ENCODE measurements around the gene OPRPN.

OPRPN gene, protein sequence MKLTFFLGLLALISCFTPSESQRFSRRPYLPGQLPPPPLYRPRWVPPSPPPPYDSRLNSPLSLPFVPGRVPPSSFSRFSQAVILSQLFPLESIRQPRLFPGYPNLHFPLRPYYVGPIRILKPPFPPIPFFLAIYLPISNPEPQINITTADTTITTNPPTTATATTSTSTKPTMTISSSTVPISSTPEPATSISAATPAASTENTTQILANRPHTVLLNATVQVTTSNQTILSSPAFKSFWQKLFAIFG

DNA sequence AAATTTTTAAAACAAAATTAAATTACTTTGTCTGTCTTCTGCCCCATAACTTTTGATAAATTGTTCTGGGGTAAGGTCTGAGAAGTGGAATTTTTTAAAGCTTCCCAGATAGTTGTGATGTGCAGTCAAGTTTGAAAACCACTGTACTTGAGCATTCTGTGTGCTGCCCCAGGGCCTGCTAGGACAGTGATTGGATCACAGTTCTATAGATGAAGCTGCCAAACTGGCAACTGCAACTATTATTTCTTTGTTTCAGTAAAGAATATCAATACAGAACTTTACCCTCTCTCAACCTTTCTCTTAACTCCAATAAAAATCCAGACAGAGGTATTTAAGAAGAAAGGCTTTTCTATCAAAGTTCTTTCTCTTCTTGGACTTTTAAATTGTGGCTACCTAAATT, at the start of gene OPRPN:
Gene OPRPN, plus strand, starts transcription at position 361 of the 400 bp plus-strand sequence. CDS start 1,346 bp downstream, outside the sequence.
- no peak for FAIRE-seq

DNA sequence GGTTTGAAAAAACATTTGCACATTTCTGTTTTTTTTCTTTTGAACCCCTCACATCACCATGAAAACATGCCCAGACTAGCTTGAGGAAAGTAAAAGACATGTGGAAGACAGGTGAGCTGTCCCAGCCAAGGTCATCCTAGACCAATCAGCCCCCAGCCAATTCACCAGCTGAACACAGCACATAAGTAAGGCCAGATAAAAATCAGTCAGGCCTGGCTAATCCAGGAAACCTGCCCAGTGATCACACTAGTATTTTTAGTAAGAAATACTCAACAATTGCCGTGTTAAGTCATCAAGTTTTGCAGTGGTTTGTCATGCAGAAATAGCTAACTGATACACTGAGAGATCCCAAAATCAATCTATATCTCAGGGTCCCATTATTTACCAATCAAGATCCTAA, 41.6 kb upstream of the OPRPN start:
- FAIRE-seq = no peak

DNA sequence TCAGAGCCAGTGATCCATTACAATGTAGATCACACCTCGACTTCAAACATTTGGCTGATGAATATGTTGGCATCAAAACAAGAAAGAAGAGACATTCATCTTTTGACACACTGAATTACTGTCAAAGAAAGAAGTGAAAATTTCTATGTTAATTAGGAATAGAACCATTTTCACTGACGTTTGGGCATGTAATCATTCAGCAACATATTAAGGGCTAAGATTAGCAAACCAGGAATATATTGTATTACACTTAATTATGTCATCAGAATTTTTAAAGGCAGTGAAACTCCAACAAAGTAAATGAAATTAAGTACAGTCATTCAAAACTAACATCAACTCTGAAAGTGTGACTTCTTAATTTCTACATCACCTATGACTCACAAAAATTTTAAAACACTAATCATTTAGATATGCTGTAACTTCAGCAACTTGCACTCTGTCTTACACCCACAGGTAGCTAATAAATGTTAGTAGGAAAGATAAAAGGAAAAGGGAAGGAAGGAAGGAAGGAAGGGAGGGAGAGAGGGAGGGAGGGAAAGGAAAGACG, 38.6 kb upstream of the OPRPN start:
- FAIRE-seq = no peak

DNA sequence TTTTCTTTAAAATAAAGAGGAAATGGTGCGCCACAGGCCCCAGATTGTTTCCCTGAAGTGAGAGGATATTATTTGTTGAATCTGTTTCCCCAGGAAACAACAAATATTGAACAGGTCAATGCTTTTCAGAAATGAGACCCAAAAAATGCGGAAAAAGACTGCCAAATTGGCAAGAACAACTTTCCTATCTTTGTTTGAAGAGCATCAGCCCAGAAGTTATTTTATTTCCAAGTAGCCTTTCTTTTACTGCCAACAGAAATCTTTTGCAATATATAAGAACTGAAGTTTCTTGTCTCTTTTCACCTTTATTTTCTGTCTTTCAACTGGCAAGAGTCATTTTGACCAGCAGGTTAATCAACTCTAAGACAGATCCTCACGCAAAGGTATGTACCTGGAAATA, 37.3 kb upstream of the OPRPN start, which contains the start of gene SMR3A:
Gene SMR3A, plus strand, starts transcription at position 301 of the 400 bp plus-strand sequence. CDS start 1,356 bp downstream, outside the sequence.
- no peak for FAIRE-seq

DNA sequence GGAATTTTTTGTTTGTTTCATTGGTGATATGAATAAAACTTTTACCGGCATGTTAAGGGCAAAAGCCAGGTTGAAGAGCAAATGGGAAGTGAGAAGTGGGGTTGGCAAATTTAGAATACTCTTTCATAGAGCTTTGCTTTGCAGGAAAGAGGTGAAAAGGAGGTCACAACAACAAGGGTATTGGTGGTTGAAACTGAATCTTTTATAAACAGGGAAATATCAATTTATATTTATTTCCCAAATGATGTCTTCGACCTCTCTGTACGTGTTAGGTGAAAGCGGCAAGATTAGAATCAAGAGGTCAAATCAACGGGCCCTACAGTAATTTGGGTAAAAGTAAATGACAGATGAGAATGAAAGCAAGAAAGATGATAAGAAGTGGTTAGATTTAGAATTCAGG, 33.7 kb upstream of the OPRPN start:
- no peak for FAIRE-seq

DNA sequence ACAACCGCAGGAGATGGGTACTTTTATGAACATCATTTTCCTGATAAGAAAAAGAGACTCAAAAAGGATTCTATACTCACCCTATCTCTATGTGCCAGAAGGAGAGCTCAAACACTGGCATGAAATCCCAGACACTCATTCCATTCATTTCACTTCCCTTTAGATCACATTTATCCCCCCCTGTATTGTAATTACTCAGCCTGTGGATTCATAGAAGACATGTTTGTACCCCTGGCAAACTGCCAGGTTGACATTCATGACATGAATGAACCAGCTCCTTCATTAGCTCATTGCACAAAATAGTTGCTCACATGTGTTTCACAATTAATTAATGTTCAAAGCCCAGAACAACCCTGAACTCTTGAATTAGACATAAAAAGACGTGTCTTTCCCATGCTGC, 32.3 kb upstream of the OPRPN start:
- FAIRE-seq = no peak

DNA sequence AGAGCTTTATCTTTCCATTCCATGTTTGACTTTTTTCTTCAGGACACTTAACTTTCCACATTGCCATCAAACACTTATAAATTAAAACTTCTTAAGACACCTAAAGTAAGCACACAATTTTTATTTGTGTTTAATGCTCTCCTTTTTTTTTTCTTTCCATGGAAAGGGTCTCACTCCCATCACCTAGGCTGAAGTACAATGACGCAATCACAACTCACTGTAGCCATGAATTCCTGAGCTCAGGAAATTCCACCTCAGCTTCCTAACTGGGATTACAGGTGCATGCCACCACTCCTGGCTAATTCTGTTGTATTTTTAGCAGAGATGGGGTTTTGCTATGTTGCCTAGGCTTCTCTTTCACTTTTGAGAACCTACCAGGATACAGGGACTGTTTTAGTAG, 29.9 kb upstream of the OPRPN start:
- no peak for FAIRE-seq

DNA sequence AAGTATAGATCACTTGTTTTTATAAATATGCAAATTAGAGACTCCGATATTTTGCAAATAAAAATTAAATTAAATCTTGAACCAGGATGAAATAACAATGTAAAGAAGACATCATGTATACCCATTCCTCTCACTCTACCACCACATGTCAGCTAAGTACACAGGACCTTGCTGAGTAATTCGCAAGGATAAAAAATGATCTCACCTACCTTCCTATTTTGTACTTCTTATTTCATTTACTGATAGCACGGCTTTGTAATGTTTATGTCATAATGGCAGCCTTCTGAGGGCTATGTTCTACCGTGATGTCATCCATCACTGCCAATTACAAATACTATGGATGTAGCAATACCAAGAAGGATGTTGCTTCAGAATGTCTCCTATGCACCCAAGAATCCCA, 25.8 kb upstream of the OPRPN start:
- FAIRE-seq = no peak

DNA sequence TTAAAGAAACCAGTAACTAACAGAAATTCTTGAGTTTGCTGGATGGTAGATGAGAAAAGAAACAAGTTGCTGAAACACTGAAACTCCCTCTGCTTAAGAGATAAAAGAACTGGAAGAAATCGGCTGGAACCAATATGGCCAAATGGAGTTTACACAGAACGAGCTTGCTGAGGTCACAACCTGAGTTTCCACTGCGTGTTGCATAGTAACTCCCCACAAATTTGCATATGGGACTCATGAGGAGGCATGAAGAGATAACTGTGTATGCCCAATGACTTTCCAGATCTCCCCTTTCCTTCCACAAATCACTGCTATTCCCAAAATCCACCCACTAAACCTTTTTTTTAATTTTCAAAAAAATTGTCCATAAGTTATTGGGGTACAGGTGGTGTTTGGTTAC, 25.0 kb upstream of the OPRPN start:
- no peak for FAIRE-seq

DNA sequence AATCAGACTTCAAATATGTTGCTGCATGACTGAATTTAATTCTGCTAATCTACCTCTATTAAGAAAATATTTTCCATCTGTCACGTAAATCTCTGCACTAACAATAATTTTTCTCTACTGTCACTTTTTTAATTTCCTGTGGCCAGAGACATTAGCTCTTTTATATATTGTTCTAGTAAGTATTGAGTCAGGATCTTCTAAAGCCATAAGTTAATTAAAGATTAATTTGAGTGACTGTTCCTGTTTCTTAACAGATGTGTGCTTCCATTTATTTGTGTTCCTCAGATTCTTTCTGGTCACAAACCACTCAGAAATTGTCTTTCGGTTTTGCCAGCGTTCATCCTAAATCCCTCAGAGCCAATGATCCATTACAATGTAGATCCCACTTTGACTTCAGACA, 17.2 kb upstream of the OPRPN start:
- FAIRE-seq = no peak

DNA sequence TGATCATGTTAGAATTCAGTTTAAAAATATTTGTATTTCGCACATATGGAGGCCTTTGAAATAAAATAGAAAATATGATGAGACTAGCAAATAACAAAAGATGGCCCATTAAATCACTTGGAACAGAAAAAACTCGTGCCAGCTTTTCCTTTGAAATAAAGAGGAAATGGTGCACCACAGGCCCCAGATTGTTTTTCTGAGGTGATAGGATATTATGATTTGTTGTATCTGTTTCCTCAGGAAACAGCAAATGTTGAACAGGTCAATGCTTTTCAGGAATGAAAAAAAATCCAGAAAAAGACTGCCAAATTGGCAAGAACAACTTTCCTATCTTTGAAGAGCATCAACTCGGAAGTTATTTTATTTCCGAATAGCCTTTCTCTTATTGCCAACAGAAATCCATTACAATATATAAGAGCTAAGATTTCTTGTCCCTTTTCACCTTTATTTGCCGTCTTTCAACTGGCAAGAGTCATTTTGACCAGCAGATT, 15.0 kb upstream of the OPRPN start, which contains the start of gene SMR3B:
Gene SMR3B, plus strand, starts transcription at position 441 of the 491 bp plus-strand sequence. CDS start 1,380 bp downstream, outside the sequence.
- no peak for FAIRE-seq

DNA sequence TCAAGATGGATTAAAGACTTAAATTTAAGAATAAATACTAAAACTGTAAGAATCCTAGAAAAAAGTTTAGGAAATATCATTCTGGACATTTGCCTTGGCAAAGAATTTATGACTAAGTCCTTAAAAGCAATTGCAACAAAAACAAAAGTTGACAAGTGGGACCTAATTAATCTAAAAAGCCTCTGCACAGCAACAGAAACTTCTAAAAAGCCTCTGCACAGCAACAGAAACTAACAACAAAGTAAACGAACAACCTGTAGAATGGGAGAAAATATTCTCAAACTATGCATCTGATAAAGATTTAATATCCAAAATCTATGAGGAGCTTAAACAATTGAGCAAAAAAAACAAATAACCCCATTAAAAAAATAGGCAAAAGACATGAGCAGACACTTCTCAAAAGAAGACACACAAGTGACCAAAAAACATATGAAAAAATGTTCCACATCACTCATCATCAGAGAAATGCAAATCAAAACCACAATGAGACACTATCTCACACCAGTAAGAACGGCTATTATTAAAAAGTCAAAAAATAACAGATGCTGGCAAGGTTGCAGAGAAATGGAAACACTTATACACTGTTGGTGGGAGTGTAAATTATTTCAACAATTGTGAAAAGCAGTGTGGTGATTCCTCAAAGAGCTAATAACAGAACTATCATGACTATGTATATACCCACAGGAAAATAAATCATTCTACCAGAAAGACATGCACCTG, 5.5 kb upstream of the OPRPN start:
- no peak for FAIRE-seq

DNA sequence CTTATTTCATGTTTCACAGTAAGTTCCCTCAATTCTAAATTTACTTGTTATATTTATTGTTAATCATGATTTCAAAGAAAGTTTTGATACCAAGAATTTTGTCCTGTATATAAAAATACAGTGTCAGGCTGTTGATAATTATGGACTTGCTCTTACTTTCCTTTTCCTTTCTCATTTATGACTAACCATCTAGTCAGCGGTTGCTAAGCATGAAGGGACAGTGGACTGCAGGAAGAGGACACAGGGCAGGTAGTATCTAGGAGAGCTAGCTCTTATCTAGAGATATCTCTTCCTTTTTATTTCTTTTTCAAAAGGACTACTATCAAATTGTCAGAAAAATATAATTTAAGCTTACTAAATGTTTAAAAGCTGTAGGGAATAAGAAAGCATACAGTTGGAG, 1.6 kb downstream of the OPRPN start:
- peak; percentile 75 for FAIRE-seq

DNA sequence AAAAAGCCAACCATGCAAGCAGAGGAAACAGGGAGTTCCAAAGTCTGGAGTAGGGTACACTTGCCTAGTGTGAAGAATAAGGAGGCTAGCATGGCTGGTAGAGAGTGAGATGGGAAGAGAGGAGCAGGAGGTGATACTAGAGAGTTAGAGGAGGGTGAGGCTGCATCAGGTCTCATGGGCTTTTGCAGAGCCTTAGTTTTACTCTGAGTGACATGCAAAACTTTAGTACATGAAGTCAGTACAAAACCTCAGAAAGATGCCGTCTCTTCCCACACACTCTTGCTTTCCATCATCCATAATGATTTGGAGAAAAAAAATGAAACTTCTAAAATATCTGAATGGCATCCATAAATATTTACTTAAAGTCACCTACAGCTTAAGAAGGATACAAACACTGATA, 5.0 kb downstream of the OPRPN start:
- no peak for FAIRE-seq

DNA sequence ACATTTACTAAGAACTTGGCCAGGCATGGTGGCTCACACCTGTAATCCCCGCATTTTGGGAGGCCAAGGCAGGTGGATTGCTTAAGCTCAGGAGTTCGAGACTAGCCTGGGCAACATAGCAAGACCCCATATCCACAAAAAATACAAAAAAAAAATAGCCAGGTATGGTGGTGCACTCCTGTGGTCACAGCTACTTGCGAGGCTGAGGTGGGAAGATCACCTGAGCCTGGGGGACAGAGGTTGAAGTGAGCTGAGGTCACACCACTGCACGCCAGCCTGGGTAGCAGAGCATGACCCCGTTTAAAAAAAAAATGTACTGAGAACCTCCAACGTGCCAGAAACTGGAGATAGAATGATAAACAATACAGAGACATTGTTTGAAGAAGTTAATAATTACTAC, 8.0 kb downstream of the OPRPN start:
- no peak for FAIRE-seq

DNA sequence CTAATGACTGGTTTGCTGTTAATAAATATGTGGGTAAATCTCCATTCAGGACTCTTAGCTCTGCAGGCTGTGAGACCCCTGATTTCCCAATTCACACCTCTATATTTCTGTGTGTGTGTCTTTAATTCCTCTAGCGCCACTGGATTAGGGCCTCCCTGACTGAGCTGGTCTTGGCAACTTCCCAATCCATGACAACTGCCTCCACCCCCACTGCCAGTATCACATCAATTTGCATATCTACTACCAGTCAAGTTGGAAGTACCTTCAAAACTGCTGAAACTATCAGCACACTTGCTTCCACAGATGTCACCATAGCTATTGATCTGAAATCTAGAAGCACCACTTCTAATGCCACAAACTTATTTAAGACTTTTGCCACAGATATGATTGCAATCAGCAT, 27.6 kb downstream of the OPRPN start:
- no peak for FAIRE-seq

DNA sequence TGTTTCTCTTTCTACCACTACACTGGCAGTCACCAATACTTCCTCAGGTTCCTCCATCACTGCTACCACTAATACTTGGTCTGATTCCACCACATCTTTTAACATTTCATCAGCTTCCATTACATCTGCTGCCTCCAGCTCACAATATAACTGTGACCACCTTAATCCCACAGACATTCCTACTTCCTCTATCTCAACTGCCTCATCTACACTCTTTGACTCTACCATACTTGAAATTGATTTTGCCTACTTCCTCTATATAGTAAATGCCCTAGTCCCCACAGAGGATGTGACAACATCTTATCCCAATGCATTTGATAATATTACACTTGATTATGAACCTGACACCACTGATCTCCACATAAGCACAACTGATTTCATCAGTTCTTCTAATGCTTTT, 29.0 kb downstream of the OPRPN start:
- no peak for FAIRE-seq

DNA sequence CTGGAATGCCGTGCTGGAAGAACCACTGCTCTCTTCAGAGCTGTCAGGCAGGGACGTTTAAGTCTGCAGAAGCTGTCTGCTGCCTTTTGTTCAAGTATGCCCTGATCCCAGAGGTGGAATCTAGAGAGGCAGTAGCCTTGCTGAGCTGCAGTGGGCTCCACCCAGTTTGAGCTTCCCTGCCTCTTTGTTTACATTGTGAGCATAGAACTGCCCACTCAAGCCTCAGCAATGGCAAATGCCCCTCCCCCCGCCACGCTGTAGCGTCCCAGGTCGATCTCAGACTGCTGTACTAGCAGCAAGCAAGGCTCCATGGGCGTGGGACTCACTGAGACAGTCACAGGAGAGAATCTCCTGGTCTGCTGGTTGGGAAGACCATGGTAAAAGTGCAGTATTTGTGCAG, 39.5 kb downstream of the OPRPN start:
- FAIRE-seq = no peak

DNA sequence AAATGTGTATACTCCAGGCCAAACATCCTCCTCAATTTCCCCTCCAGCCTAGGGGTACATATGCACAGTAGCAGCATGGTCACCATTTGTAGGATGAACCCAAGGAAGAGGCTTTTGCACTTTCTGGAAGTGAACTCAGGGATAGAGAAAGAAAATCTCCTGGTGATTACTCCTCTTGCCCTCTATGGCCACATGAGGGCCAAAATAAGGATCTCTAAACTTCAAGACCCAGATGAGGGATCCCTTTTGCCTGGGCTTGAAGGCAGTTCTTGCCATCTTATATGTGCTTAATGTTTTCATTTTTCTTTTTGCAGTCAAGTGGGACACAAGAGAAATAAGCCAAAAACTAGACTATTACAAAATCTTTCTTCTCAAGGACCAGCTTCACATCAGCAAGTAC, 44.7 kb downstream of the OPRPN start:
- FAIRE-seq = no peak

DNA sequence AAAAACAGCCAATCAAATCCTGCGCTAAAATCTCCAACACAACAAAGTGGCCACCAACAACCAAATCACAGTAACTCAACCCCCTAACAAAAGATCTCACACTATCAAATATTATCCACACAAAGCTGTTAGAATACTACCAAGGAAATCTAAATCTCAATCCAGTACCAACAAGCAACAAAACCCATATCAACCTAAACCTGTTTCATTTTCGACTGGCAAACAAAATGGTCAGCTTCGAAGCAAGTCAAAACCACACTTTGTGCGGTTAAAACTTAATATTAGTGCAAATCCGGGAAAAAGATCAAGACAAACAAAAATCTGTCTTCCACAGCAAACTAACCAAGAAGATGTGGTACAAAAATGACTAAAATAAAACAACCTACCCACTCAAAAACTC, 45.6 kb downstream of the OPRPN start:
- no peak for FAIRE-seq

DNA sequence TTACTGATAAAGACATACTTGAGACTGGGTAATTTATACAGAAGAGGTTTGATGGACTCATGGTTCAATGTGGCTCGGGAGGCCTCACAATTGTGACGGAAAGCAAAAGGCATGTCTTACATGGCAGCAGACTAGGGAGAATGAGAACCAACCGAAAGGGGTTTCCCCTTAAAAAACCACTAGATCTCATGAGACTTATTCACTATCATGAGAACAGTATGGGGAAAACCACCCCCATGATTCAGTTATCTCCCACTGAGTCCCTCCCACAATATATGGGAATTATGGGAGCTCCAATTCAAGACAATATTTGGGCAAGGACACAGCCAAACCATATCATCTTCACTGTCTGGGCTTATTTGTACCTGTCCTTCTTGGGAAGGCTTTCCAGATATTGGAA, 51.5 kb downstream of the OPRPN start:
- FAIRE-seq = no peak

DNA sequence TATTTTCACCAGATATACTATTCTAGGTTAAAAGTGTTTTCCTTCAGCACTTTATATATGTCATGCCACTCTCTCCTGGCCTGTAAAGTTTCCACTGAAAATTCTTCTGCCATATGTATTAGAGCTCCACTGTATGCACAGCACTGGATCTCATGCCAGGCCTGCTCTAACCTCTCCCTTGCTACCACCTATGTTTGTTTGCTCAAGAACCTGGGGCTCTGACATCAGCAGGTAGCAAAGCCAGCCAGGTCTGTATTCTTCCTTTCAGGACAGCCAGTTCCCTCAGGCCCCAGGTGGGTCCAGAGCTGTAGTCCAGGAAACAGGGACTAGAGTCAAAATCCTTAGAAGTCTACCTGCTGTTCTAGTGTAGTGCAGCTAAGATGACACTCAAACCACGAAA, 55.2 kb downstream of the OPRPN start:
- no peak for FAIRE-seq

Data from islet of Langerhans (tissue), 1 donor.